ENCODE results near the gene LINGO4. TPM values are rescaled to one million over a fixed set of nuclear protein-coding genes. Genes with fewer than 3 reads are reported as not detected.

The LINGO4 gene
- total RNA-seq, 6 experiments from 2014 or later = not detected

- Mint-ChIP-seq H3K4me1 (ENCODE audit: low read depth) (no peaks in the 10 kb centered on the region; the same call in 1 of the 2 replicates), H3K27me3 (ENCODE audit: insufficient read depth) (peaks cover 64% of the 10 kb centered on the region), H3K9me3 (no peaks in the 10 kb centered on the region), H3K4me3 (no peak overlapping the region), H3K36me3 (ENCODE audit: low read depth) (no peaks in the 10 kb centered on the region), H3K27ac (no peak overlapping the region)
- TF ChIP-seq CTCF (IDR thresholded peaks at IDR 0.05) = no peak
- DNase-seq = no peak
These were observed 1.9 kb upstream of the LINGO4 start for GRCh38 chr1:151807131-151807530.

DNA sequence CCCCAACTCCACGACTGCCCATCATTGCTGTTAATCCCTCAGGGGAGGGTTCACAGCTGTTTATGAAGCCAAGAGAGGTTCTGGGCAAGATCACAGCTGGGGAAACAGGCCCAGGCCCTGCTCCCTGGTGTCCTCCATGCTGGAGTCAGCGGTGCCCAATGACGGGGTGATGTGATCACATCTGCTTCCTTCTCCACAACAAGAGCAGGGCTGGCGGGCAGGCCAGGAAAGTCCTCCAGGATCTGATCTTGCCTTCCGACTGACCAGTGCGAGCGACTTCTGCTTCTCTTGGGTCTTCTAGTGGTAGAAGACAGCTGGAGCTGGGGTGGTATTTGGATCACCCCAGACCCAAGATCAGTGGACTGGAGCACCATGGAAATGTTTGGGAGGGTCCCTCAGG is 951 bp upstream of the LINGO4 start:
- H3K4me1 Mint-ChIP-seq (ENCODE audit: low read depth) = no peaks in the 10 kb centered on the region; the same call in 1 of the 2 replicates
- DNase-seq = no peak
- no peak for TF ChIP-seq CTCF (IDR thresholded peaks at IDR 0.05)
- no peak overlapping the region for H3K27ac Mint-ChIP-seq
- H3K36me3 Mint-ChIP-seq (ENCODE audit: low read depth) = no peaks in the 10 kb centered on the region
- H3K9me3 Mint-ChIP-seq = no peaks in the 10 kb centered on the region
- no peak overlapping the region for H3K4me3 Mint-ChIP-seq
- H3K27me3 Mint-ChIP-seq (ENCODE audit: insufficient read depth) = peaks cover 60% of the 10 kb centered on the region

GRCh38 chr1:151803915-151804314 is 1.3 kb downstream of the LINGO4 start:
- no peak for DNase-seq
- peaks cover 8% of the 10 kb centered on the region for H3K4me1 Mint-ChIP-seq (ENCODE audit: low read depth)
- H3K27me3 Mint-ChIP-seq (ENCODE audit: insufficient read depth) = peaks cover 66% of the 10 kb centered on the region
- no peaks in the 10 kb centered on the region for H3K36me3 Mint-ChIP-seq (ENCODE audit: low read depth)
- H3K27ac Mint-ChIP-seq = no peak overlapping the region
- no peak overlapping the region for H3K4me3 Mint-ChIP-seq
- TF ChIP-seq CTCF (IDR thresholded peaks at IDR 0.05) = no peak
- no peaks in the 10 kb centered on the region for H3K9me3 Mint-ChIP-seq

DNA sequence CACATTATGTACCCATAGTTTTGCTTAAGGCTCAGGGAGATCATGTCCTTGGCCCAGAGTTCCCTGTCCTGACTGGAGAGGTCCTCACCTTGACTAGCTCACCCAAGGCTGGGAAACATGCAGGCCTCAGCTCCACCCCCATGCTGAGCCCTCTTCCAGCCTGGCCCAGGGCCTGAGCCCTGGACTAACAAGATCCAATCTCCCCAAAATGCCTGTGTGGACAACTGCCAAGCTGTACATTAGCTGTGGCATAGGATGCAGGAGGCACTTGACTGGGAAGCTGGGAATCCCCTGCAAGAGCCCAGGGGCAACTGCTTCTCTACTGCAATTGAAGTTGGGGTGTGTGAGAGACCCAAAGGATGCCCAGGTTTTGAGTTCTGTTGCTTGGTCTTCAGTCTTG is 2.1 kb downstream of the LINGO4 start:
- Mint-ChIP-seq H3K36me3 (ENCODE audit: low read depth) (no peaks in the 10 kb centered on the region), H3K9me3 (no peaks in the 10 kb centered on the region), H3K4me3 (no peak overlapping the region), H3K27me3 (ENCODE audit: insufficient read depth) (peaks cover 70% of the 10 kb centered on the region), H3K4me1 (ENCODE audit: low read depth) (peaks cover 8% of the 10 kb centered on the region), H3K27ac (no peak overlapping the region)
- no peak for DNase-seq
- TF ChIP-seq CTCF (IDR thresholded peaks at IDR 0.05) = no peak

DNA sequence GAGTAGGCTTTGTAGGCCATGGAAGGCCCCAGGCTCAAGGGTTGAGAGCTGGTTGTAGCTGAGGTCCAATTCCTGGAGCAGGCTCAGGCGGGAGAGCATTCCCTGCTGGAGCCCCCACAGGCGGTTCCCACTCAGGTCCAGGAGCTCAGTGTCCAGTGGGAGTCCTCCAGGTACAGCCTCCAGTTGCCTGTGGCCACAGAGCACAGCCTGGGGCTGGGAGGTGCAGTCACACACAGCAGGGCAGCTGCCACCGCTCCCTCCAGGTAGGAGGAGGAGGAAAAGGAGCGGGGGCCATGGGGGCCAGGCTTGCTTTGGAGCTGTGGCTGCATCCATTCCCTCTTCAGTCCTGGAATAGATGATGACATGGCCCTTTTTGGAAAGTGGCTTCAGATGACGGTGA is 2.8 kb downstream of the LINGO4 start:
- H3K36me3 Mint-ChIP-seq (ENCODE audit: low read depth) = no peaks in the 10 kb centered on the region
- H3K27ac Mint-ChIP-seq = no peak overlapping the region
- no peaks in the 10 kb centered on the region for H3K9me3 Mint-ChIP-seq
- H3K4me1 Mint-ChIP-seq (ENCODE audit: low read depth) = peaks cover 8% of the 10 kb centered on the region
- H3K4me3 Mint-ChIP-seq = no peak overlapping the region
- TF ChIP-seq CTCF (IDR thresholded peaks at IDR 0.05) = no peak
- no peak for DNase-seq
- H3K27me3 Mint-ChIP-seq (ENCODE audit: insufficient read depth) = peaks cover 64% of the 10 kb centered on the region

DNA sequence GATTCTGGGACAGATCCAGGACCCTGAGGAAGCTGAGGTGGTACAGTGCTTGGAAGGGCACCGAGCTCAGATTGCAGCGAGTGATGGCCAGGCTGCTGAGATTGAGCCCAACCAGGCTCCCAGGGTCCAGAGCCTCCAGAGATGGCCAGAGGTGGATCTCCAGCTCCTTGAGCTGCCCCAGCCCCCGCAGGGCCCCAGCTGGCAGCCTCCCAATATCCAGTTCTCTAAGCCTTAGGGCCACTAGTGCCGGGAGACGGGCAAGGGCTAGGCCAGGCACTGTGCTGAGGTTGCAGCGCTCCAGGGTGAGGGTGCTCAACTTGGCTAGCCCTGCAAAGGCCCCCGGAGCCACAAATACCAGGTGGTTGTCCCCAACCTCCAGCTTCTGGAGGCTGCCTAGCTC is 3.4 kb downstream of the LINGO4 start:
- Mint-ChIP-seq H3K27me3 (ENCODE audit: insufficient read depth) (peaks cover 63% of the 10 kb centered on the region), H3K4me3 (no peak overlapping the region), H3K27ac (no peak overlapping the region), H3K36me3 (ENCODE audit: low read depth) (no peaks in the 10 kb centered on the region), H3K9me3 (no peaks in the 10 kb centered on the region), H3K4me1 (ENCODE audit: low read depth) (peaks cover 8% of the 10 kb centered on the region)
- no peak for DNase-seq
- TF ChIP-seq CTCF (IDR thresholded peaks at IDR 0.05) = no peak

Data from HFFc6 (cell line).